Mesothelial cell of epicardium (in vitro differentiated cells): Measurements from ENCODE around the gene AMOT. TPM values are rescaled to one million over a fixed set of nuclear protein-coding genes. Genes with fewer than 3 reads are reported as not detected.

Experiments
- DNase-seq, 2 experiments: peaks; one replicate each; pipeline ENCODE4 v3.0.0; 2021; ENCODE audit warnings: low spot score in 2 of 2; ENCODE audit not compliant: unreplicated experiment in 2 of 2
- H3K27ac Mint-ChIP-seq: 2 replicates; pipeline ENCODE4 v1.8.0; 2021; ENCODE audit warnings: mixed read lengths
- H3K27me3 Mint-ChIP-seq: 2 replicates; pipeline ENCODE4 v1.8.0; 2021; ENCODE audit warnings: low read depth, mixed read lengths
- H3K36me3 Mint-ChIP-seq: 2 replicates; pipeline ENCODE4 v1.8.0; 2021; ENCODE audit warnings: mixed read lengths
- H3K4me1 Mint-ChIP-seq: 2 replicates; pipeline ENCODE4 v1.8.0; 2021; ENCODE audit warnings: mixed read lengths
- H3K4me3 Mint-ChIP-seq: 2 replicates; pipeline ENCODE4 v1.8.0; 2021; ENCODE audit warnings: mild to moderate bottlenecking, moderate library complexity, mixed read lengths
- H3K9me3 Mint-ChIP-seq: 2 replicates; pipeline ENCODE4 v1.8.0; 2021; ENCODE audit warnings: mixed read lengths
- CTCF ChIP-seq: fragments of 200-600 bp; sonication (generic); IDR thresholded peaks from one replicate; pipeline ENCODE4 v1.5.0; 2021; ENCODE audit warnings: antibody characterized with exemption; ENCODE audit not compliant: unreplicated experiment
- total RNA-seq: library from RNA; stranded (reverse); gene quantifications from 3 replicates; pipeline ENCODE4 v1.2.1, GENCODE V29; 2021

The AMOT gene
- total RNA-seq, 1 donor from 2014 or later, result 361 TPM

DNA sequence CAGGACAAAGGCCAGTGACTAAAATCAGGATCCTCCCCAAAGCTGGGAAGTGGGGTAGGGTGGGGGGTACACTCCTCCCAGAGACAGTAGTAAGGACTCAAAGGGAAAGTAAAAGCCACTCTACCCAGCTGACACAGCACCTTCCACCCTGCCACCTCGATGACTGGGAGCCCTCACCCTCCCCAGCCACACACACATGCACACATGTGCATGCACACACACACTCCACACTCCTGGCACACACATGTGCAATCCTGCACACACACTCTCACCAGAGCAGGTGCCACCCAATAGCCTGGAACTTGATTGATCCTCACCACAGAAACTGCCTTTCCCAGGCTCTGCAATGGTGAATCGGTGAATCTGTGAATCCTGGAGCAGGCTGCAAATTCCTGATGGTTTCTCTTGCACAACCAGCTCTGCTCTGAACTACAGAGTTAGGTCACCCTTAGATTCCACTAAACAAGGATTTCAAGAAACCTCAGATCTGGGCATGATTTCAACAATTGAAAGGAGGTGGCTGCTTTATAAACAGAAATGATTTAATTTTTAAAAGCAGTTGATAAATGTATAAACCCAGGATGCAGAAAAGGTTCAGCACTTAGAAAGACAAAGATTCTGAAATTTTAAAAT, 21.5 kb downstream of the AMOT start:
- no peaks in the 10 kb centered on the region for H3K27me3 Mint-ChIP-seq
- DNase-seq, result no peak
- peak overlapping the region; percentile 84 for H3K27ac Mint-ChIP-seq
- H3K4me1 Mint-ChIP-seq, result peaks cover 51% of the 10 kb centered on the region
- H3K9me3 Mint-ChIP-seq, result no peaks in the 10 kb centered on the region
- H3K4me3 Mint-ChIP-seq, result peak overlapping the region; percentile 25
- peaks cover 37% of the 10 kb centered on the region for H3K36me3 Mint-ChIP-seq
- no peak for TF ChIP-seq CTCF

DNA sequence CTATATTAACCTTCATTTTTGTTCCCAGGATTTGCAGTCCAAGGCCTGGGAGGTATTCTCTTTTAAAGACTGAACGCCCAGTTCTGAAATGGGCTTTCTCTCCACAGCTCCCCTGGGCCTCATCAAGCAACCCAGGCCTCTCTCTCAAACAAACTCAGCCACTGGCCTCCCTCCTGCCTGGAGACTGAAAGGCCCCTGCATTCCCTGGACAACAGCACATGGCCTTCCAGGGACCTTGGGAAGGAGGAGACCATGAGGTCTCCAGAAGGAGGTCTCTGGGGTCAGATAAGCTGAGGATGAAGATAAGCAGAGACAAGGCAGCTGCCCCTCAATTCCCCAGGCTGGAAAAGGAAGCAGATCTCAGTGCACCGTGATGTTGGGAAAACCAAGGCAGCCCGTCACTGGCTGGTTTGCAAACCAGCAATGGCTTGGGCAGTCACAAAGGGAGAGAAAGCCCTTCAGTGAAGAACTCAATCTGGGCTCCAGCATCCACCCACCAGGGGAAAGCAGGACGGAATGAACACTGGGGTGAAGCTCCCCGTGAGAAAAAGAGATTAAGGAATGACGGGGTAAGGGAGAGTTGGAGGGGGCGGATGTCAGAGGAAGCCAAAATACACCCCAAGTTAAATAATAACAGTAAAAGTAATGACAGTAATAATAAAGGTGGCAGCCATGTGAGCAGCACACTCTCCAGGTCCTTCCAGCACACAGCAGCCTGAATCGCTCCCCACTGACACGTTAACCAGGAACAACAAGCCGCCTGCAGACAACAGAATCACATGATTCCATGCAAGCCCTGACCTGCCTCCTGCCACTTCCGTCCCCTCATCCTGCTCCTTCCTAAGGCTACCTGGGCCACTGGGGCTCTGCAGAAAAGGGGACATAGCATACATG, 22.3 kb downstream of the AMOT start:
- no peak for DNase-seq
- no peak for TF ChIP-seq CTCF
- Mint-ChIP-seq H3K36me3 (peaks cover 37% of the 10 kb centered on the region), H3K27me3 (no peaks in the 10 kb centered on the region), H3K9me3 (no peaks in the 10 kb centered on the region), H3K4me3 (peak overlapping the region; percentile 30), H3K27ac (peak overlapping the region; percentile 84), H3K4me1 (peaks cover 51% of the 10 kb centered on the region)

DNA sequence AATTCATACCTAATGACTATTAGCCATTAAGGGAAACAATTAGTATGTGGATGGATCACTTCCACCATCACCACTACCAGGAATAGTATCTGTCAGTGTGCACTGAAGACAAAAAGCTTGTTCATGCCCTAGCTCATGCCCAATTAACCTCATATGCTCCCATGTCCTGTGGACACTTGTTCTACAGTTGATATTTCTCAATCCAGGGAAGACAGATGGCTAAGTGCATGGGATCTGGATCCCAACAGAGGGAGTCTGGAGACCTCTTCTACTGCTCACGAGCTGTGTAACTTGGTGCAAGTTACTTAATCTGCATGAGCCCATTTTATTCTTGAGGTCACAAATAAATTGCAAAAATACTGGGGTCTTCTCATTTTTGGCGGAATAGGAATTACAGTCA, 23.7 kb downstream of the AMOT start:
- Mint-ChIP-seq H3K9me3 (no peaks in the 10 kb centered on the region), H3K4me3 (no peak overlapping the region), H3K36me3 (peaks cover 38% of the 10 kb centered on the region), H3K27me3 (no peaks in the 10 kb centered on the region), H3K27ac (peak overlapping the region; percentile 26), H3K4me1 (peaks cover 51% of the 10 kb centered on the region)
- TF ChIP-seq CTCF, result no peak
- no peak for DNase-seq

DNA sequence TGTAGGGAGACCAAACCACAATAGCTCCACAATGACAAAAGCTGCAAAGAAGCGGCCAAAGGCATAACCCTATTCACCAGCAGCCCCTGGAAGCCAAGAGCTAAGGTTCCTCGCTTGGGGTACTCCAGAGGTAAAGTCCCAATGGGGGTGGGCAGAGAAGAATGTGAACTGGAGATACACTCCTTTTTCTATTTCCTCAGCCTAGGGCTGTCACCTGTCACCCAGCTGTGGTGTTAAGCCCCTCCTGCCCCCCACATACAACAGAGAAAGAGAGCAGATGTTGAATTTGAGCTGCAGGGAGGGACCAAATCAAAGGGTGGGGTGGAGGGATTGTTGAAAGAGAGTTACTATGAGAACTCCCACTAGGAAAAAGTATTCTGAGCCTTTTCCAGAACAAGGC, 26.1 kb downstream of the AMOT start:
- Mint-ChIP-seq H3K27me3 (no peaks in the 10 kb centered on the region), H3K27ac (peak overlapping the region; percentile 16), H3K4me3 (no peak overlapping the region), H3K36me3 (peaks cover 50% of the 10 kb centered on the region), H3K4me1 (peaks cover 40% of the 10 kb centered on the region), H3K9me3 (no peaks in the 10 kb centered on the region)
- TF ChIP-seq CTCF, result no peak
- DNase-seq, result no peak

DNA sequence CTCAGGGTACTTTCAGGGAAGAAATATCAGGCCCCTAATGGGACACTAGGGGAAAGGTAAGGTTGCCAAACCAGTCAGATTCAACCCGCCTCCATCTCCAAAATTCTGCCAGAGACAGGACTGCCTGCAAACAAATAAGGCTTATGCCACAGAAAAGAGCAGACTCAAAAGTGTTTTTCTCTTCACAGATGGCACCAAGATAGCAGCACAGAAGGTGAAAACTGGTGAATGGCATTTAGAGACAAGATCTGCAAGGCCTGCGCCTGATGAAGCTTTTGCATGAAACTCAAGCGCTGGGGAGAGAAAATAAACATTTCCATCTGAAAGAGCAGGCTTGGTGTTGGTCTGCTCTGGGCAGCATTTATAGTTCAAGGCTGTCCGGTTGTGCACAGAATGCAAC, 27.9 kb downstream of the AMOT start:
- H3K27ac Mint-ChIP-seq, result no peak overlapping the region
- H3K9me3 Mint-ChIP-seq, result no peaks in the 10 kb centered on the region
- peaks cover 53% of the 10 kb centered on the region for H3K36me3 Mint-ChIP-seq
- no peak for DNase-seq
- no peak for TF ChIP-seq CTCF
- peaks cover 40% of the 10 kb centered on the region for H3K4me1 Mint-ChIP-seq
- H3K4me3 Mint-ChIP-seq, result no peak overlapping the region
- no peaks in the 10 kb centered on the region for H3K27me3 Mint-ChIP-seq
